Central memory CD8-positive, alpha-beta T cell (primary cell): ENCODE results near the gene CWF19L1.
A peak's percentile ranks its signal among the peaks of the same experiment; 100 is the strongest.
"Not testable (repeated sequence)": the region's sequence is repeated elsewhere in the genome, so short reads cannot be mapped to it uniquely, and the experiment has no call there.

Experiments used
- ATAC-seq: fragments of 150-1000 bp; cut with Tn5 transposase; replicated peaks from 2 replicates; pipeline ENCODE4 v1.10.0; 2022; ENCODE audit warnings: mild to moderate bottlenecking, moderate FRiP score, moderate number of reproducible peaks; ENCODE audit not compliant: poor library complexity, severe bottlenecking; ENCODE audit errors: extremely low read depth
- DNase-seq, 2 donors: peaks; one replicate each; pipeline ENCODE4 v3.0.0; 2021; ENCODE audit warnings: low spot score in 2 of 2
- H3K27ac Mint-ChIP-seq: one replicate; pipeline ENCODE4 v1.8.0; 2022; ENCODE audit warnings: low read depth, mild to moderate bottlenecking, moderate library complexity, mixed read lengths
- H3K27me3 Mint-ChIP-seq: one replicate; pipeline ENCODE4 v1.8.0; 2022; ENCODE audit warnings: mixed read lengths
- H3K36me3 Mint-ChIP-seq: one replicate; pipeline ENCODE4 v1.8.0; 2022; ENCODE audit warnings: mild to moderate bottlenecking, moderate library complexity, mixed read lengths; ENCODE audit not compliant: insufficient read depth
- H3K4me1 Mint-ChIP-seq: one replicate; pipeline ENCODE4 v1.8.0; 2022; ENCODE audit warnings: mixed read lengths
- H3K4me3 Mint-ChIP-seq: one replicate; pipeline ENCODE4 v1.8.0; 2022; ENCODE audit warnings: mild to moderate bottlenecking, moderate library complexity, mixed read lengths
- H3K9me3 Mint-ChIP-seq: one replicate; pipeline ENCODE4 v1.8.0; 2022; ENCODE audit warnings: mixed read lengths

Gene CWF19L1

DNA sequence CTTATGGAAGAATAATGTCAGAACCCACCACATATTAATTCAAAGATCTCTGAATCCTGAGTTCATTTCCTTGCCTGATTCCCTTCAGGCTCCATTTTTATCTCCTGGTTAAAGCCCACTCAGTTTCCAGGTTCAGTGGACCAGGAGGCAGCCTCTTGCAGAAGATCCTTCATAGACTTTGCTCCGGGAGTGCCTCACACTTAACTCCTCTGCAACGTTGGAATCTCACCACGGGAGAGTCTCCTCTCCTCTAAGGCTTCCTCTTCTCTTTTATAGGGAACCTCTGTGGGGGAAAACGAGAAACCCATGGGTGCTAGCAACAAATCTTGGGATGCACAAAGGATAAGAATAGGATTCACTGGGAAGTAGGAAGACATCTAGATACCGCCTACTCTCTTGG lies 20.8 kb upstream of the CWF19L1 start:
- DNase-seq (no peak), ATAC-seq (no peak)
- Mint-ChIP-seq H3K4me3 (peak overlapping the region; percentile 95), H3K9me3 (no peaks in the 10 kb centered on the region), H3K4me1 (peaks cover 20% of the 10 kb centered on the region), H3K27me3 (no peaks in the 10 kb centered on the region), H3K27ac (peak overlapping the region; percentile 92), H3K36me3 (peaks cover 20% of the 10 kb centered on the region)

DNA sequence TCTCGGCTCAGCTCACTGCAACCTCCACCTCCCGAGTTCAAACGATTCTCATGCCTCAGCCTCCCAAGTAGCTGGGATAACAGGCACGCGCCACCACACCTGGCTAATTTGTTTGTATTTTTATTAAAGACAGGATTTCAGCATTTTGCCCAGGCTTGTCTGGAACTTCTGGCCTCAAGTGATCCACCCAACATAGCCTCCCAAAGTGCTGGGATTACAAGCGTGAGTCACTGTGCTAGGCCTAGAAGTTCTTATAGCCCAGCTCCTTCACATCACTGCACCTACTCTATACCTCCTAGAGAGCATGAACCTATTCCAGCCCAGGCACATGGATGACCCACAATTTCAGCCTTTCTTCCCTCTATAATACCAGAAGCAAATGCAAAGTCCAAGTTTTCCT lies 20.3 kb upstream of the CWF19L1 start:
- DNase-seq (no peak), ATAC-seq (no peak)
- Mint-ChIP-seq H3K4me3 (peak overlapping the region; percentile 95), H3K27ac (peak overlapping the region; percentile 92), H3K36me3 (peaks cover 20% of the 10 kb centered on the region), H3K27me3 (no peaks in the 10 kb centered on the region), H3K9me3 (no peaks in the 10 kb centered on the region), H3K4me1 (peaks cover 20% of the 10 kb centered on the region)

DNA sequence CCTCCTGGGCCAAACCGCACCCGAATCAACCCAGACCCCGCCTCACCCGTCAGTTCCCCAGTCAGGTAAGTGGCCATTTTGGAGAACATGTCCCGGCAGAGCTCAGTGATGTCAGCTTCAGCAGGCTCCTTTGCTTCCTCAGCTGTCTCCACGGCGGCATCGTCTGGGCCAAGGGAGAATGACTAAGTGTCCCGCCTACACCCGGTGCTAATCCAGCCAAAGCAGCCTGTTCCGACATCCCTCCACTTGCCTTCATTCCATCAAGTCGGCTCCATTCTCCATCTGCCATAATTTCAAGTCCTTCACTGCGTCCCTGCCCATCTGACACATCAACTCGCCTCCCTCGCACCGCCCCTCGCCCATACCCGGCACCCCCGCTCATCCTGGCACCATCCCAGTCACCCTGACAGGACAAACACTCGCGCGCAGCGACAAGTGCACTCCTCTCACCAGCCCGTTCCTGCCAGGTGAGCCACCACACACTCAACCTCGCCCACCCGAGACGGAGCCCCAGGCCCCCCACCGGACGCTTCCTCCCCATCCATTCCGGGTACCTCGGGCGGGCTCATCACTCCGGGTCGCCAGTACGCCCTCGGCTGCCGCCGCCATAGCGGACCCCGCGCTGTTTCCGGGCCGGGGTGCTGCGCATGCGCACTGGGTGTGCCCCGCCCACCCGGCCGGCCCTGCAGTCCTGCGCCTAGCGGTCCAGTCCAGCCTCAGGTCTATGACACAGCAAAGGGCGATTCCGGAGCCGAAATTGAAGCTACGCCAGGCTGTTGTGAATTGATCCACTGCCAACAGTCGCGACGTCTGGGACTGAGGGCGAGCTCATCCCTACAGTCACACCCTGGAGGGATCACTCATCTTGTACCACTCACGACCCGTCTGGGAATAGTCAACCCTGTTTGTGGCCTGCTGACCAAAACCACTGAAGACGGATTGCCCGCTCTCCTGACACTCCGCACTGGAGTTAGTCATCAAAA lies 18.9 kb upstream of the CWF19L1 start, which contains the start of gene BLOC1S2:
TSS of gene BLOC1S2 (minus strand) at position 630 of the 983 bp plus-strand sequence. CDS start at position 609, 21 bp downstream.
- H3K4me3 Mint-ChIP-seq, result peak within 1 kb of the TSS; percentile 95
- H3K36me3 Mint-ChIP-seq, result peaks cover 20% of the 10 kb centered on the region
- peak; percentile 82 for ATAC-seq
- no peaks in the 10 kb centered on the region for H3K9me3 Mint-ChIP-seq
- peak; percentile 78 to 86 for DNase-seq
- no peaks in the 10 kb centered on the region for H3K27me3 Mint-ChIP-seq
- peak within 1 kb of the TSS; percentile 92 for H3K27ac Mint-ChIP-seq
- H3K4me1 Mint-ChIP-seq, result peaks cover 20% of the 10 kb centered on the region

DNA sequence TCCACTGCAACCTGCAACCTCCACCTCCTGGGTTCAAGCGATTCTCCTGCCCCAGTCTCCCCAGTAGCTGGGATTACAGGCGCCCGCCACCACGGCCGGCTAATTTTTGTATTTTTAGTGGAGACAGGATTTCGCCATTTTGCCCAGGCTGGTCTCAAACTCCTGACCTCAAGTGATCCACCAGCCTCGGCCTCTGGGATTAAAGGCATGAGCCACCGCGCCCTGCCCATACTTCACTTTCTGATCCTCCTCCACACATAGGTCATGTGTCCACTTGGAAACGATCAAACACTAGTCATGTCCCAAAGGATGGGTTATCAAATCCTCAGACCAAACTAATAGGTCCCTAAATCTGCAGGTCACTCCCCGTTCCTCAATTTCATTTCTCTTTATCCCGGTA lies 17.9 kb upstream of the CWF19L1 start:
- H3K9me3 Mint-ChIP-seq, ATAC-seq, H3K27me3 Mint-ChIP-seq, DNase-seq: not testable (repeated sequence)
- peak overlapping the region; percentile 95 for H3K4me3 Mint-ChIP-seq
- peaks cover 24% of the 10 kb centered on the region for H3K36me3 Mint-ChIP-seq
- H3K4me1 Mint-ChIP-seq, result peaks cover 20% of the 10 kb centered on the region
- peak overlapping the region; percentile 92 for H3K27ac Mint-ChIP-seq

DNA sequence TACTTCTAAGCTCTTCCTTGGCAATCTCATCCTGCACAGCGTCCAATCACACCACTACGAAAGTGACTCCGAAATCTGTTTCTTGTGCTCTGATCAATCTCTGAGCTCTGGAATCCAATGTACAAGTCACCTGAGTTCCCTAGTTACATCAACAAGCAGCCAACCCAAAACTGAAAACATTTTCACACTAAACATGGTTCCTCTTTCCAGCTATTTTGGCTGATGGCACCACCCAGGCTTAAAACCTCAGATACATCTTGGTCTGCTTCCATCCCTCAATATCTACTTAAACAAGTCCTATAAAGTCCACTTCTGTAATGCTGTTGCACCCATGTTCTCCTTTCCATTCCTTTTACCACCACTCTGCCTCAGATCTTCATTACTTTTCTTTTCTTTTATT lies 15.5 kb upstream of the CWF19L1 start:
- peaks cover 20% of the 10 kb centered on the region for H3K4me1 Mint-ChIP-seq
- H3K4me3 Mint-ChIP-seq, result no peak overlapping the region
- ATAC-seq (no peak), DNase-seq (no peak)
- peaks cover 42% of the 10 kb centered on the region for H3K36me3 Mint-ChIP-seq
- H3K27me3 Mint-ChIP-seq, result no peaks in the 10 kb centered on the region
- no peaks in the 10 kb centered on the region for H3K9me3 Mint-ChIP-seq
- H3K27ac Mint-ChIP-seq, result no peak overlapping the region

DNA sequence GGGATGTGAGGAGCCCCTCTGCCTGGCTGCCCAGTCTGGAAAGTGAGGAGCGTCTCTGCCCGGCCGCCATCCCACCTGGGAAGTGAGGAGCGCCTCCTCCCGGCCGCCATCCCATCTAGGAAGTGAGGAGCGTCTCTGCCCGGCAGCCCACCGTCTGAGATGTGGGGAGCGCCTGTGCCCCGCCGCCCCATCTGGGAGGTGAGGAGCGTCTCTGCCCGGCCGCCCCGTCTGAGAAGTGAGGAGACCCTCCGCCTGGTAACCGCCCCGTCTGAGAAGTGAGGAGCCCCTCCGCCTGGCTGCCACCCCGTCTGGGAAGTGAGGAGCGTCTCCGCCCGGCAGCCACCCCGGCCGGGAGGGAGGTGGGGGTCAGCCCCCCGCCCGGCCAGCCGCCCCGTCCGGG lies 9.5 kb upstream of the CWF19L1 start:
- H3K36me3 Mint-ChIP-seq, result peaks cover 34% of the 10 kb centered on the region
- not testable (repeated sequence) for H3K9me3 Mint-ChIP-seq, H3K27me3 Mint-ChIP-seq, ATAC-seq, DNase-seq, H3K4me3 Mint-ChIP-seq, H3K27ac Mint-ChIP-seq, H3K4me1 Mint-ChIP-seq

DNA sequence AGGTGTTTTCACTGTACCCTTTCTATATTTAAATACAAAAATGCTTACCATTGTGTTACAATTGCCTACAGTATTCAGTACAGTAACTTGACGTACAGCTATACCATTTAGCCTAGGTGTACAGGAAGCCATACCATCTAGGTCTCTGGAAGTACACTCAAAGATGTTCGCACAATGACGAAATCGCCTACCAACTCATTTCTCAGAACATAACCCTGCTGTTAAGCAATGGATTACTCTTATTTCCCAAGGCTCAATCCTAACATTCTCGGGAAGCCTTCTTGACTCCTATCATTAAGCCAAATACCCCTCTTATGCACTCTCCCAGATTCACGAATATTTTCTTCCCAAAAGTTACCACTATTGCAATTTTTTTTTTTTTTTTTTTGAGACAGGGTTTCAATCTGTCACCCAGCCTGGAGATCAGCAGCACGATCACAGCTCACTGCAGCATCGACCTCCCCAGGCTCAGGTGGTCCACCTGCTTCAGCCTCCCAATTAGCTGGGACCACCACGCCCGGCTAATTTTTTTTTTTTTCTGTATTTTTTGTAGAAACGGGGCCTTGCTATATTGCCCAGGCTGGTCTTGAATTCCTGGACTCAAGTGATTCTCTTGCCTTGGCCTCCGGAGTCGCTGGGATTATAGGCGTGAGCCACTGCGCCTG lies 1.5 kb downstream of the CWF19L1 start:
- DNase-seq (no peak), ATAC-seq (no peak)
- Mint-ChIP-seq H3K27ac (no peak overlapping the region), H3K27me3 (no peaks in the 10 kb centered on the region), H3K4me1 (peaks cover 36% of the 10 kb centered on the region), H3K36me3 (peaks cover 16% of the 10 kb centered on the region), H3K9me3 (no peaks in the 10 kb centered on the region), H3K4me3 (peak overlapping the region; percentile 99)

DNA sequence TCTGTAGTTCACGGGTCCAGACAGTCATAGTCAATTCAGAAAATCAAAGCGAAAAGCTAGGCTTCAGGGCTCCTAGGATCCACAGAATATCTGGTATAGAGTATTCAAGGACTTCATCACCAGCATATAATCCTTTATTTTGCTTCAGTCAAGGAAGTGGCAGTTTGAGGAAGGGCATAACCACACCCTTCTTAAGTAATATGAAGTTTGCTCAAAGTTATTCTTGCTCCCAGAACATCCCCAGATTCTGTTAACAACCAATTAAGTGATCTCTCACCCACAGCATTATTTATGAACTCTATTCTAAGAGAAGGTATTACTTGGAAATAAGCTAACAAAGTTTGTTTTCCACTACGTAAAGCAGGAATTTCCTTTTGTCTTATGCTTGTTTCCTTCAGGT lies 13.2 kb downstream of the CWF19L1 start:
- Mint-ChIP-seq H3K27ac (no peak overlapping the region), H3K36me3 (peaks cover 83% of the 10 kb centered on the region), H3K9me3 (no peaks in the 10 kb centered on the region), H3K27me3 (no peaks in the 10 kb centered on the region), H3K4me3 (no peak overlapping the region), H3K4me1 (peaks cover 20% of the 10 kb centered on the region)
- DNase-seq (no peak), ATAC-seq (no peak)

DNA sequence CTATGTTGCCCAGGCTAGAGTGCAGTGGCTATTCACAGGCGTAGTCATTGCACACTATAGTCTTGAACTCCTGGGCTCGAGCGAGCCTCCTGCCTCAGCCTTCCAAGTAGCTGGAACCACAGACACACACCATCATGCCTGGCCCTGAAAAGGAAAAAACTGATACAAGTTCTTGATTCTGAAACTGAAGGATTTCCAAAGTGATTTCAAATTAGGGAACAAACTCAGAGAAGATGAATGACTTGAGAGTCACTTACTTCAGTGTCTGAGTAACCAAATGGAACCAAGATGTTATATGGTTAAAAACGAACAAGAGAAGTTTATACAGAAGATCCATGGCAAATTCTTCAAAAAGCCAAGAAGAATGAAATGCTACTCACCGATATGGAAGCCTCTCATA lies 14.4 kb downstream of the CWF19L1 start:
- ATAC-seq, result no peak
- Mint-ChIP-seq H3K9me3 (no peaks in the 10 kb centered on the region), H3K36me3 (peaks cover 85% of the 10 kb centered on the region)

DNA sequence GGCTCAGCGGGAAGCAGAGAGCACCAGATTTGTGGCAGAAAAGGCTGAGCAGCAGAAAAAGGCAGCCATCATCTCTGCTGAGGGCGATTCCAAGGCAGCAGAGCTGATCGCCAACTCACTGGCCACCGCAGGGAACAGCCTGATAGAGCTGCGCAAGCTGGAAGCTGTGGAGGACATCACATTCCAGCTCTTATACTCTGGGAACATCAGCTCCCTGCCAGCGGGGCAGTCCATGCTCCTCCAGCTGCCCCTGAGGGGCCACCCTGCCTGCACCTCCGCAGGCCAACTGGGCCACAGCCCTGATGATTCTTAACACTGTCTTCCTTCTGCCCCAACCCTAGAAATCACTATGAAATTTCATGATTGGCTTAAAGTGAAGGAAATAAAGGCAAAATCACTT lies 18.6 kb downstream of the CWF19L1 start:
- DNase-seq (no peak), ATAC-seq (no peak)
- no peaks in the 10 kb centered on the region for H3K9me3 Mint-ChIP-seq
- H3K4me3 Mint-ChIP-seq, result no peak overlapping the region
- H3K36me3 Mint-ChIP-seq, result peaks cover 69% of the 10 kb centered on the region
- H3K27me3 Mint-ChIP-seq, result no peaks in the 10 kb centered on the region
- H3K27ac Mint-ChIP-seq, result no peak overlapping the region
- no peaks in the 10 kb centered on the region for H3K4me1 Mint-ChIP-seq

More for the DNA sequence above, 14.4 kb downstream of the CWF19L1 start:
- DNase-seq, result no peak
- Mint-ChIP-seq H3K4me1 (peaks cover 13% of the 10 kb centered on the region), H3K27ac (no peak overlapping the region), H3K27me3 (no peaks in the 10 kb centered on the region), H3K4me3 (no peak overlapping the region)

DNA sequence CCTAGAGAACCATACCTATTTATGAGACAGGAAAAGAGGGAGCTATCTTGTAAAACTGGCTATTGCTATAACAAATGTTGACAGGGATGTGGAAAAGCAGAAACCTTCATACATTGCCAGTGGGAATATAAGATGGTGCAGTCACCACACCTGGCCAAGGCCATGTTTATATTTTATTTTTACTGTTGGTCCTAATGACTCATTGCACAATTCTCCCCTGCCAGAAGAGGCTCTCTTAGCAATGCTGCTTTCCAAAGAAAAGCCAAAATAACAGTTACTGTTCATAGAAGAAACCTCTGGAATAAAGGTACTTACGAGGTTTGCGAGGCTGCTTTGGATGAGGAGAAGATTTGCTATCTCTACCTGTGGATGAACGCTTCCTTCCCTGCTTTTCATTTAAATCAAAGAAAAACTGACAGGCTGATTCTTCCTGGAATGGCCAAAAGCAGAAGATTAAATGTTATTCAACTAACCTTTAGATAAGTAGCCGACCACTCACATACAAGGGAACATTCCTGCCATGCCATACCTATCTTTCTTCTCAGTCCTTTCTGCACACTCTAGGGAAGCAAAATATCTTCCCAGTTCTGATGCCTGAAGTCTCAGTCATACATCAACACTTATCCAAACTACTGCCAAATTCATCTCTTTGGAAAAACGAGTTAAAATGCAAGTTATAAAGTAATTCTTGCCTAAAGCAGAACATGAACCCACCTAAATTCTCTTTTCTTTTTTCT lies 21.8 kb downstream of the CWF19L1 start:
- DNase-seq, result no peak
- no peaks in the 10 kb centered on the region for H3K4me1 Mint-ChIP-seq
- no peaks in the 10 kb centered on the region for H3K27me3 Mint-ChIP-seq
- H3K9me3 Mint-ChIP-seq, result no peaks in the 10 kb centered on the region
- H3K27ac Mint-ChIP-seq, result no peak overlapping the region
- peaks cover 54% of the 10 kb centered on the region for H3K36me3 Mint-ChIP-seq
- no peak overlapping the region for H3K4me3 Mint-ChIP-seq
- no peak for ATAC-seq

DNA sequence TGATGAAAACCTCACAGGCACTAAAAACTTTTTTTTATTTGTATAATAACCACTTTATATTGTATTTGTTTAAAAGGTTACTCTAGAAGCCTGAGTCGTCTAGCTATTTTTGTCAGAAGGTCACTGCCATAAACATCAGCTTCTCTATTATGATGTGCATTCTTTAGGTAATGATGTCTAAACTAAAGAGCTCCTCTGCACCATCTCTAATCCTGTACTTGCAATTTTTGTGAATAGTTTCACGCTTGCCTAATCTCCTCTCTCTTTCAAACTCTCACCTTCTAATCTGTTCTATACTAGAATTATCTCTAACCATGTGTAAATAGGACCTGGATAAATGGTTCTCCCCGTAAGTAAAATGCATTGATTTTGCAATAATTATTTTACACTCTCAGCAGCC lies 27.6 kb downstream of the CWF19L1 start:
- H3K9me3 Mint-ChIP-seq, result no peaks in the 10 kb centered on the region
- H3K4me3 Mint-ChIP-seq, result no peak overlapping the region
- H3K27ac Mint-ChIP-seq, result no peak overlapping the region
- H3K36me3 Mint-ChIP-seq, result peaks cover 57% of the 10 kb centered on the region
- no peak for DNase-seq
- no peaks in the 10 kb centered on the region for H3K4me1 Mint-ChIP-seq
- no peak for ATAC-seq
- H3K27me3 Mint-ChIP-seq, result no peaks in the 10 kb centered on the region
